GM19099 (cell line): ENCODE results near the gene HYPK.

Experiments
- POLR2A ChIP-seq: IDR thresholded peaks from 3 replicates; pipeline ENCODE4 v1.6.1; 2011; ENCODE audit warnings: low read depth; ENCODE audit not compliant: insufficient read length; ENCODE audit errors: extremely low read depth

Gene HYPK

GRCh38 chr15:43800286-43801141 lies at the start of gene HYPK:
Gene HYPK (plus strand): TSS chr15:43800599. CDS start chr15:43800623, 24 bp downstream.
- TF ChIP-seq POLR2A, result peak; percentile 85

GRCh38 chr15:43751885-43752284 lies 48.5 kb upstream of the HYPK start:
- TF ChIP-seq POLR2A, result no peak

- no peak for TF ChIP-seq POLR2A
Measured at GRCh38 chr15:43762824-43763223, 37.6 kb upstream of the HYPK start.

GRCh38 chr15:43763819-43764446 lies 36.5 kb upstream of the HYPK start:
- no peak for TF ChIP-seq POLR2A

- no peak for TF ChIP-seq POLR2A
Measured at GRCh38 chr15:43769584-43770228, 30.7 kb upstream of the HYPK start.

- no peak for TF ChIP-seq POLR2A
Measured at GRCh38 chr15:43771816-43772215, 28.6 kb upstream of the HYPK start.

GRCh38 chr15:43772624-43773023 lies 27.8 kb upstream of the HYPK start:
- TF ChIP-seq POLR2A, result no peak

- peak; percentile 25 for TF ChIP-seq POLR2A
Measured at GRCh38 chr15:43774062-43774461, 26.3 kb upstream of the HYPK start.

- TF ChIP-seq POLR2A, result no peak
Measured at GRCh38 chr15:43775411-43775965, 24.9 kb upstream of the HYPK start.

- TF ChIP-seq POLR2A, result peak; percentile 41
Measured at GRCh38 chr15:43776101-43776717, 24.2 kb upstream of the HYPK start.

- no peak for TF ChIP-seq POLR2A
Measured at GRCh38 chr15:43776718-43777266, 23.6 kb upstream of the HYPK start, which contains the start of gene ELL3. Gene ELL3 (minus strand): TSS chr15:43776966. CDS start chr15:43776901, 65 bp downstream.

GRCh38 chr15:43777267-43777914 lies 23.0 kb upstream of the HYPK start:
- no peak for TF ChIP-seq POLR2A

- no peak for TF ChIP-seq POLR2A
Measured at GRCh38 chr15:43779016-43779415, 21.4 kb upstream of the HYPK start.

GRCh38 chr15:43789409-43789808 lies 11.0 kb upstream of the HYPK start:
- no peak for TF ChIP-seq POLR2A
